22Rv1 (cell line): ENCODE data around the gene C1orf52.

ENCODE experiments used
- CTCF ChIP-seq: fragments of 450-650 bp; IDR thresholded peaks from 2 replicates; pipeline ENCODE4 v1.5.1; 2017; ENCODE audit warnings: mild to moderate bottlenecking
- ZFX ChIP-seq: fragments of 450-650 bp; IDR thresholded peaks from 2 replicates; pipeline ENCODE4 v1.6.1; 2017; ENCODE audit warnings: antibody characterized with exemption, borderline replicate concordance

DNA sequence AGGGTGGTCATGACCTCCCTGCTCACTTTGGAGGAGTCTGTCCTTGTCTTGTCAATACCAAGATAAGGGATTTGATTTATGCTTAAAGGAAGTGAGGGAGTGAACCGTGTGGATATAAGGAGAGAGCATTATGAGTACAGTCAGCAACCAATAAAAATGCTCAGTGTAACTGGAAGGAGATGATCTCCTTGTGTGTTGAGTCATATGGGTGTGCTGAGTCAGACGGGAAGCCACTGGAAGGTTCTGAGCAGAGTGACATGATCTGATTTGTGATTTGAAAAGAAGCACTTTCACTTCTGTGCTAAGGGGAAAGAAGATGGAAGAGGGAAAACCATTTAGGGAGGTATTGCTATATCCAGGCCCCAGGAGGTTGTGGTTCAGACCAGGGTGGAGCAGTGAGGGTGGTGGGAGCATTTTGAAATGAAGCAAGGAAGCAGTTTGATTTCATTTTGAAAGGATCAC, 19.4 kb upstream of the C1orf52 start:
- TF ChIP-seq CTCF, result no peak
- TF ChIP-seq ZFX, result no peak
